Amniotic stem cell (primary cell): Measurements from ENCODE around the gene RIPOR1.
A peak's percentile ranks its signal among the peaks of the same experiment; 100 is the strongest.
"Not testable (repeated sequence)": the region's sequence is repeated elsewhere in the genome, so short reads cannot be mapped to it uniquely, and the experiment has no call there.

Source experiments
- DNase-seq: peaks from one replicate; lab custom pipeline; 2025; lab: John Stamatoyannopoulos, UW

Gene RIPOR1

GRCh38 chr16:67517661-67518423 lies 10.8 kb upstream of the RIPOR1 start:
- no peak for DNase-seq

- DNase-seq, result no peak
Observed at GRCh38 chr16:67518676-67519075, 10.0 kb upstream of the RIPOR1 start.

- no peak for DNase-seq
Observed at GRCh38 chr16:67519242-67519641, 9.4 kb upstream of the RIPOR1 start.

- peak; percentile 93 for DNase-seq
Observed at GRCh38 chr16:67521095-67521804, 7.4 kb upstream of the RIPOR1 start.

- no peak for DNase-seq
Observed at GRCh38 chr16:67525176-67525860, 3.3 kb upstream of the RIPOR1 start.

GRCh38 chr16:67526149-67526791 lies 2.4 kb upstream of the RIPOR1 start:
- DNase-seq, result no peak

- DNase-seq, result no peak
Observed at GRCh38 chr16:67528870-67529581, 397 bp downstream of the RIPOR1 start.

GRCh38 chr16:67529582-67530012 lies 968 bp downstream of the RIPOR1 start:
- DNase-seq, result no peak

GRCh38 chr16:67530013-67530939 lies 1.6 kb downstream of the RIPOR1 start:
- DNase-seq, result peak; percentile 49

- no peak for DNase-seq
Observed at GRCh38 chr16:67531247-67531646, 2.6 kb downstream of the RIPOR1 start.

GRCh38 chr16:67533024-67533560 lies 4.5 kb downstream of the RIPOR1 start:
- no peak for DNase-seq

- DNase-seq, result not testable (repeated sequence)
Observed at GRCh38 chr16:67533987-67534386, 5.4 kb downstream of the RIPOR1 start.

- no peak for DNase-seq
Observed at GRCh38 chr16:67534431-67534830, 5.8 kb downstream of the RIPOR1 start.

GRCh38 chr16:67535201-67535600 lies 6.6 kb downstream of the RIPOR1 start:
- no peak for DNase-seq

- no peak for DNase-seq
Observed at GRCh38 chr16:67537270-67537635, 8.6 kb downstream of the RIPOR1 start.

GRCh38 chr16:67537636-67538591 lies 9.3 kb downstream of the RIPOR1 start:
- DNase-seq, result no peak

GRCh38 chr16:67538666-67539101 lies 10.1 kb downstream of the RIPOR1 start:
- DNase-seq, result no peak

GRCh38 chr16:67539271-67539670 lies 10.6 kb downstream of the RIPOR1 start:
- DNase-seq, result no peak
